ENCODE results near the gene AP5B1.

DNA sequence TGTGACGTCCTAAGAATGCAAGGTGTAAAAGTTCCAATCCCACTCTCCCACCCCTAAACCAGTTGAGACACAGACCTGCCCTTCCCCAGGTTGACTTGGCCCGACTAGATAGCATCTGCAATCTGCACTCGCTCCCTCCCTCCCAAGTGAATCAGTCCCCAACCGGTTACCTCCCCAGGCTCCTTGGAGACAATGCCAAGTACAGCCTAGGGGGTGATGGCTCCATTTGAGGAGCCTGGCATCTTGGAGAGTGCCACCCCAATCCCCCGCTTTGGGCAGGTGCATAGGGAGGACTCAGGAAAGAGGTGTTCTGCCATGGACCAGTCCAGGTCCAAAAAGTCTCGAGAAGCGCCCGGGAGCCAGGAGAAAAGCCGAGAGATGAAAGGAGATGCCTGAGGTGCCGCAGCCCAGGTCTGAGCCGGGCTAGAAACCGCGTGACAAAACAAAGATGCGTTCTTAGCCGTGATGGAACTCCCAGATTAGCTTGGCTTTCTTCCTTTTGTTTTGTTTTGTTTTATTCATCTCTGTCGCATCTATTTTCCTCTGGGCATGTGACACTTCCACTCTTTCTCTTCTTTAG, 34.3 kb upstream of the AP5B1 start:
- TF ChIP-seq, protein P1, sequence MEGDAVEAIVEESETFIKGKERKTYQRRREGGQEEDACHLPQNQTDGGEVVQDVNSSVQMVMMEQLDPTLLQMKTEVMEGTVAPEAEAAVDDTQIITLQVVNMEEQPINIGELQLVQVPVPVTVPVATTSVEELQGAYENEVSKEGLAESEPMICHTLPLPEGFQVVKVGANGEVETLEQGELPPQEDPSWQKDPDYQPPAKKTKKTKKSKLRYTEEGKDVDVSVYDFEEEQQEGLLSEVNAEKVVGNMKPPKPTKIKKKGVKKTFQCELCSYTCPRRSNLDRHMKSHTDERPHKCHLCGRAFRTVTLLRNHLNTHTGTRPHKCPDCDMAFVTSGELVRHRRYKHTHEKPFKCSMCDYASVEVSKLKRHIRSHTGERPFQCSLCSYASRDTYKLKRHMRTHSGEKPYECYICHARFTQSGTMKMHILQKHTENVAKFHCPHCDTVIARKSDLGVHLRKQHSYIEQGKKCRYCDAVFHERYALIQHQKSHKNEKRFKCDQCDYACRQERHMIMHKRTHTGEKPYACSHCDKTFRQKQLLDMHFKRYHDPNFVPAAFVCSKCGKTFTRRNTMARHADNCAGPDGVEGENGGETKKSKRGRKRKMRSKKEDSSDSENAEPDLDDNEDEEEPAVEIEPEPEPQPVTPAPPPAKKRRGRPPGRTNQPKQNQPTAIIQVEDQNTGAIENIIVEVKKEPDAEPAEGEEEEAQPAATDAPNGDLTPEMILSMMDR (tag by site-specific recombination; IDR thresholded peaks at IDR 0.05): no peak
- no peak for TF ChIP-seq KLF9 (tag by site-specific recombination; IDR thresholded peaks at IDR 0.05; ENCODE audit: low read depth)
- TF ChIP-seq KLF10 (tag by site-specific recombination; IDR thresholded peaks at IDR 0.05): no peak
- TF ChIP-seq ZFHX2 (tag by site-specific recombination; conservative IDR thresholded peaks at IDR 0.05): no peak
- TF ChIP-seq ZNF416 (tag by site-specific recombination; IDR thresholded peaks at IDR 0.05): no peak
- TF ChIP-seq ZNF658 (tag by site-specific recombination; IDR thresholded peaks at IDR 0.05): no peak
- TF ChIP-seq ZNF274 (IDR thresholded peaks at IDR 0.05; ENCODE audit: low read length): no peak
- no peak for TF ChIP-seq ZNF274 (tag by site-specific recombination; IDR thresholded peaks at IDR 0.05; ENCODE audit: borderline replicate concordance)

Measured in HEK293 (cell line).